KMS-11 (cell line): Measurements from ENCODE around the gene MAP3K2.
A peak's percentile ranks its signal among the peaks of the same experiment; 100 is the strongest.
"Not testable (repeated sequence)": the region's sequence is repeated elsewhere in the genome, so short reads cannot be mapped to it uniquely, and the experiment has no call there.

ENCODE experiments used
- H2AFZ ChIP-seq: fragments of 200-600 bp; sonication (generic); 2 replicates; pipeline ENCODE4 v1.6.1; 2016; ENCODE audit warnings: antibody characterized with exemption, mixed run types, low read depth
- H3K27ac ChIP-seq: fragments of 200-600 bp; sonication (generic); 2 replicates; pipeline ENCODE4 v1.6.1; 2016; ENCODE audit warnings: mild to moderate bottlenecking, mixed run types
- H3K27me3 ChIP-seq: fragments of 200-600 bp; sonication (generic); 2 replicates; pipeline ENCODE4 v1.6.1; 2017; ENCODE audit warnings: mild to moderate bottlenecking, low read depth, mixed run types, moderate library complexity; ENCODE audit not compliant: insufficient read depth
- H3K36me3 ChIP-seq: fragments of 200-600 bp; sonication (generic); 2 replicates; pipeline ENCODE4 v1.6.1; 2017; ENCODE audit warnings: mild to moderate bottlenecking, mixed run types; ENCODE audit not compliant: insufficient read depth
- H3K4me1 ChIP-seq: fragments of 200-600 bp; sonication (generic); 2 replicates; pipeline ENCODE4 v1.6.1; 2016; ENCODE audit warnings: mild to moderate bottlenecking, low read depth, mixed run types; ENCODE audit not compliant: poor library complexity, severe bottlenecking
- H3K4me2 ChIP-seq: fragments of 200-600 bp; sonication (generic); 2 replicates; pipeline ENCODE4 v1.7.0; 2016; ENCODE audit warnings: mild to moderate bottlenecking, mixed run types
- H3K4me3 ChIP-seq: fragments of 200-600 bp; sonication (generic); IDR thresholded peaks from 2 replicates; pipeline ENCODE4 v1.6.1; 2017; ENCODE audit warnings: low read depth, low read length, mixed read lengths; ENCODE audit not compliant: insufficient read depth
- H3K79me2 ChIP-seq: fragments of 200-600 bp; sonication (generic); 2 replicates; pipeline ENCODE4 v1.6.1; 2016; ENCODE audit warnings: low read depth, mixed run types; ENCODE audit not compliant: insufficient read depth
- H3K9ac ChIP-seq: fragments of 200-600 bp; sonication (generic); 2 replicates; pipeline ENCODE4 v1.6.1; 2016; ENCODE audit warnings: mild to moderate bottlenecking, mixed run types
- H4K20me1 ChIP-seq: fragments of 200-600 bp; sonication (generic); 2 replicates; pipeline ENCODE4 v1.6.1; 2016; ENCODE audit warnings: mild to moderate bottlenecking, mixed run types; ENCODE audit not compliant: insufficient read depth
- TF ChIP-seq, protein P1 (sequence below): fragments of 200-600 bp; sonication (generic); conservative IDR thresholded peaks from 2 replicates; pipeline ENCODE4 v1.6.1; 2017; ENCODE audit warnings: low read depth, mild to moderate bottlenecking, antibody characterized with exemption, low read length, moderate library complexity, mixed read lengths

MAP3K2 gene

DNA sequence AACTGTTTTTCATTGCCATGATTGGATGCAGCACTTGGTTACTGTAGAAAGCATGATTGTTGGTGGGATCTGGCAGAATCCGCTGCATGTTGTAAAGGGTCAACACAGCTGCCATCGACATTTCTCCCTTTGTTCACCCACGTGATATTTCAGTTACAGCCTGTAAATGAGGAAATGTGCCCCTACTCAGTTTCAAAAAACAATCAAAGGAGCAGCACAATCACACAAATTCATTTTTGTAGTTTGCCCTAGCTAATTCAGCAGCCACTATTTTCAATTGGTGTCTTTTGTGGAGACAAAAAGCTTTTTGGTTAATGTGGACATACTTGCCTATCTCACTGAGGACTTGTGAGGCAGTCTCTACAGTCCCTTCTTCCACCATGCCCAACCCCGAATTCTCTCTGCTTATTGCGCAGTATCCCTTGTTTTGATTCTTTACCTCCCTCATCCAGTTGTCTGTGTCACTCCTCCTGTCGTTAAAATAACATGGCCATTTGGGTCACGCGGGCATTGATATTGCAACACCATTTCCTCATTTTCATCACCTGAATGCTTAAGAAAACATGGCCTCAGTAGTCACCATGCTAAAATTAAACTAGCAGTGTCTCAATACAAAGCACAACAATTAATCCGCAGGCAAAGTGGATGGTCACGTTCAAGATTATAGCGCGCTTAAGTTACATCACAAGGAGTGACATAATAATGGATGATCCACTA, 24.0 kb upstream of the MAP3K2 start:
- Histone ChIP-seq H3K36me3 (no peaks in the 10 kb centered on the region), H4K20me1 (no peaks in the 10 kb centered on the region), H3K27me3 (no peaks in the 10 kb centered on the region), H3K4me3 (no peak overlapping the region), H2AFZ (no peak overlapping the region), H3K9ac (no peak overlapping the region), H3K79me2 (no peaks in the 10 kb centered on the region), H3K27ac (no peak overlapping the region), H3K4me1 (peaks cover 34% of the 10 kb centered on the region), H3K4me2 (no peak overlapping the region)
- TF ChIP-seq, protein P1, sequence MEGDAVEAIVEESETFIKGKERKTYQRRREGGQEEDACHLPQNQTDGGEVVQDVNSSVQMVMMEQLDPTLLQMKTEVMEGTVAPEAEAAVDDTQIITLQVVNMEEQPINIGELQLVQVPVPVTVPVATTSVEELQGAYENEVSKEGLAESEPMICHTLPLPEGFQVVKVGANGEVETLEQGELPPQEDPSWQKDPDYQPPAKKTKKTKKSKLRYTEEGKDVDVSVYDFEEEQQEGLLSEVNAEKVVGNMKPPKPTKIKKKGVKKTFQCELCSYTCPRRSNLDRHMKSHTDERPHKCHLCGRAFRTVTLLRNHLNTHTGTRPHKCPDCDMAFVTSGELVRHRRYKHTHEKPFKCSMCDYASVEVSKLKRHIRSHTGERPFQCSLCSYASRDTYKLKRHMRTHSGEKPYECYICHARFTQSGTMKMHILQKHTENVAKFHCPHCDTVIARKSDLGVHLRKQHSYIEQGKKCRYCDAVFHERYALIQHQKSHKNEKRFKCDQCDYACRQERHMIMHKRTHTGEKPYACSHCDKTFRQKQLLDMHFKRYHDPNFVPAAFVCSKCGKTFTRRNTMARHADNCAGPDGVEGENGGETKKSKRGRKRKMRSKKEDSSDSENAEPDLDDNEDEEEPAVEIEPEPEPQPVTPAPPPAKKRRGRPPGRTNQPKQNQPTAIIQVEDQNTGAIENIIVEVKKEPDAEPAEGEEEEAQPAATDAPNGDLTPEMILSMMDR, result no peak

DNA sequence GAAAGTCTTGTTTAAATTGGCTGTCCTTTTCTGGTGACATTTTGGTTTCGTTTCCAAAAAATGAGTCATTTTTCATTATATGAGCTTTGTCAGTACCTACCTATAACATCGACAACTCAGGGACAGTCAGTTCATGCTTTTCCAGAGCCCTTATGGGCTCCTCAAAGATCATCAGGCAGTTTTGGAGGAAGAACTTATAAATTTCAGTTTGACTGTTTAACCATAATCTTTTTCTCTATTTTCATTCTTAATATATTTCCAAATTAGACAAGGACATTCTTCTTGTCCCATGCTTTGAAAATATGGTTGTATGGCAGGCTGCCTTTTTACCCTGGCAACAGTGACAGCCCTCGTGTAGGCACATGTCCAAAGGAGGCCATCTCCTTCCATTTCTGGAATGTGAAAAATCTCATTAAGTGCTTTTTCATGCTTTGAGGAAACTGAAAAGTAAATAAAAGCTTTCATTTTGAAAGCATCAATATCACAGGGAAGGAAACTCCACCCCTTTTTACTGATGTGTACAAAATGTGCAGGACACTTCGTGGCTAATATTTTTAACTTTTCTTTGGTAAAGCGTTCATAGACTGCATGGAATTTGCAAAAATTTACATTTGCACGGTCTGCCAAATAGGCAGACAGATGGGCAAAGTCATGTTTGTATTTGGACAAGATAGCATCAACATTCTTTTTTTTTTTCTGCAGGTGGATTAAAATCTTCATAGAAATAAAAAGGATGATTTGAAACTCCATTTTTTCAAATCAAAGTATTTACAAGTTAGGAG, 23.3 kb upstream of the MAP3K2 start:
- peak overlapping the region; percentile 21; the same call in 1 of the 2 replicates for H3K4me2 ChIP-seq
- peak overlapping the region; percentile 14; the same call in 1 of the 2 replicates for H2AFZ ChIP-seq
- H3K27ac ChIP-seq, result no peak overlapping the region

DNA sequence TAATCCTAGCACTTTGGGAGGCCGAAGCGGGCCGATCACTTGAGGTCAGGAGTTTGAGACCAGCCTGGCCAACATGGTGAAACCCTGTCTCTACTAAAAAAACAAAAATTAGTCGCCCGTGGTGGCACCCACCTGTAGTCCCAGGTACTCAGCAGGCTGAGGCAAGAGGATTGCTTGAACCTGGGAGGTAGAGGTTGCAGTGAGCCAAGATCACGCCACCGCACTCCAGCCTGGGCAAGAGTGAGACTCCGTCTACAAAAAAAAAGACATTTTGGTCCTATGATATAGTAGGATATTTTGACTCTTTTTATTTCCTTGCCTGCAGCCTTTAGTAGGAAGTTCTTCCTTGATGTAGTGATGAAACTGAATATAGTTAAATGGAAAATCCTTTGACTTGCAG, 21.9 kb upstream of the MAP3K2 start:
- H2AFZ ChIP-seq, H3K36me3 ChIP-seq, H3K27me3 ChIP-seq, H3K4me3 ChIP-seq, H3K79me2 ChIP-seq, H4K20me1 ChIP-seq, H3K9ac ChIP-seq, H3K4me2 ChIP-seq, H3K27ac ChIP-seq: not testable (repeated sequence)
- H3K4me1 ChIP-seq, result peaks cover 28% of the 10 kb centered on the region

More for the DNA sequence above, 23.3 kb upstream of the MAP3K2 start:
- peaks cover 34% of the 10 kb centered on the region for H3K4me1 ChIP-seq
- no peak overlapping the region for H3K9ac ChIP-seq
- H3K4me3 ChIP-seq, result no peak overlapping the region
- H3K36me3 ChIP-seq, result no peaks in the 10 kb centered on the region
- no peaks in the 10 kb centered on the region for H4K20me1 ChIP-seq
- TF ChIP-seq, protein P1, result no peak
- no peaks in the 10 kb centered on the region for H3K79me2 ChIP-seq
- H3K27me3 ChIP-seq, result no peaks in the 10 kb centered on the region

DNA sequence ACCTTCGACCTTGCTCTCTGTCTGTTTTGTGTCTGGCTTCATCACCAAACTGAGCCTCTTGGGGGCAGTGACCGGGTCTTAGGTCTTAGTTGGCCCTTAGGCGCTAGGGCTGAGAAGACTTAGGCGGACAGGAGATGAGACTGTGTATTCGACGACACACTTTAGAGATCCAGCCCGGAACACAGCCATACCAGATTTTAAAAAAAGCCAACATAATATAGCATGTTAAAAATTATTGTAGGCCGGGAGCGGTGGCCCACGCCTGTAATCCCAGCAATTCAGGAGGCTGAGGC, 21.0 kb upstream of the MAP3K2 start:
- peak overlapping the region; percentile 40 for H3K4me2 ChIP-seq
- peaks cover 28% of the 10 kb centered on the region for H3K4me1 ChIP-seq
- no peak overlapping the region for H3K4me3 ChIP-seq
- peak overlapping the region; percentile 58 for H2AFZ ChIP-seq
- H3K9ac ChIP-seq, result peak overlapping the region; percentile 60; the same call in 1 of the 2 replicates
- H4K20me1 ChIP-seq, result no peaks in the 10 kb centered on the region
- H3K79me2 ChIP-seq, result no peaks in the 10 kb centered on the region
- TF ChIP-seq, protein P1, result no peak
- H3K27me3 ChIP-seq, result no peaks in the 10 kb centered on the region
- peak overlapping the region; percentile 49 for H3K27ac ChIP-seq
- no peaks in the 10 kb centered on the region for H3K36me3 ChIP-seq
